Measurements from ENCODE around the gene ZNF280C.

The ZNF280C gene

DNA sequence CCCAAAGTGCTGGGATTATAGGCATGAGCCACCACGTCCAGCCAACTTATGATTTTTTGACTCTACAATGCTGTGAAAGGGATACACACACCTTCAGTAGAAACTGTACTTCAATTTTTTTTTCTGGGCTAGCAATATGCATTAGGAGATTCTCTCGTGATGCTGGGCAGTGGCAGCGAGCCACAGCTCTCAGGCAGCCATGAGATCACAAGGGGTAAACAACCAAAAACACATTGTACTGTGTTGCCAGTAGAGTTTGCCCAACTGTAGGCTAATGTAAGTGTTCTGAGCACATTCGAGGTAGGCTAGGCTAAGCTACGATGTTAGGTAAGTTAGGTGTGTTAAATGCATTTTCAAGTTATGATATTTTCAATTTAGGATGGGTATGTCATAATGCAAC is 71.2 kb downstream of the ZNF280C start:
- no peak overlapping the region for H3K4me3 ChIP-seq (ENCODE audit: low read length)
- TF ChIP-seq, protein P1, sequence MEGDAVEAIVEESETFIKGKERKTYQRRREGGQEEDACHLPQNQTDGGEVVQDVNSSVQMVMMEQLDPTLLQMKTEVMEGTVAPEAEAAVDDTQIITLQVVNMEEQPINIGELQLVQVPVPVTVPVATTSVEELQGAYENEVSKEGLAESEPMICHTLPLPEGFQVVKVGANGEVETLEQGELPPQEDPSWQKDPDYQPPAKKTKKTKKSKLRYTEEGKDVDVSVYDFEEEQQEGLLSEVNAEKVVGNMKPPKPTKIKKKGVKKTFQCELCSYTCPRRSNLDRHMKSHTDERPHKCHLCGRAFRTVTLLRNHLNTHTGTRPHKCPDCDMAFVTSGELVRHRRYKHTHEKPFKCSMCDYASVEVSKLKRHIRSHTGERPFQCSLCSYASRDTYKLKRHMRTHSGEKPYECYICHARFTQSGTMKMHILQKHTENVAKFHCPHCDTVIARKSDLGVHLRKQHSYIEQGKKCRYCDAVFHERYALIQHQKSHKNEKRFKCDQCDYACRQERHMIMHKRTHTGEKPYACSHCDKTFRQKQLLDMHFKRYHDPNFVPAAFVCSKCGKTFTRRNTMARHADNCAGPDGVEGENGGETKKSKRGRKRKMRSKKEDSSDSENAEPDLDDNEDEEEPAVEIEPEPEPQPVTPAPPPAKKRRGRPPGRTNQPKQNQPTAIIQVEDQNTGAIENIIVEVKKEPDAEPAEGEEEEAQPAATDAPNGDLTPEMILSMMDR (IDR thresholded peaks at IDR 0.05; ENCODE audit: insufficient read depth, low read depth, low read length, missing control alignments): no peak
- DNase-seq (ENCODE audit: low read depth): no peak

- TF ChIP-seq, protein P1 (IDR thresholded peaks at IDR 0.05; ENCODE audit: insufficient read depth, low read depth, low read length, missing control alignments): no peak
- no peak for DNase-seq (ENCODE audit: low read depth)
- no peak overlapping the region for H3K4me3 ChIP-seq (ENCODE audit: low read length)
Measured at GRCh38 chrX:130196466-130196865, 72.2 kb downstream of the ZNF280C start.

DNA sequence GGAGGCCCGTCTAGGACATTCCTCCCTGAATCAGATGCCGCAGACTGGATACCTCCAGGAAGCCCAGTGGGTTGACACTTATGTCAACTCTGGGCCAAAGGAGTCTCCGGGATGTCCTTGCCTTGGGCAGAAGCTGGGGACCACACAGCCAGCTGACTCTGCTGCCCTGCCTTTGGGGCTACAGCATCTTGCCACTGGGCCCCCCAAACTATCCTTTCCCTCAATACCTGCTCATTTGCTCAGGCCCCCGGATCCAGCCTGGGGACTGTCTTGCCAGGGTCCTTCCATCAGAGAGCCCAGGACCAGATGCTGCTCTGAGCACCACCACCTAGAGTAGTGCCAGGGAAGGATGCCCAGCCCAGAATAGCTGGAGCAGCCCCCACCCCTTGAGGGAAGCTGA is 77.9 kb downstream of the ZNF280C start:
- no peak overlapping the region for H3K4me3 ChIP-seq (ENCODE audit: low read length)
- TF ChIP-seq, protein P1 (IDR thresholded peaks at IDR 0.05; ENCODE audit: insufficient read depth, low read depth, low read length, missing control alignments): no peak

GRCh38 chrX:130186651-130187050 is 82.0 kb downstream of the ZNF280C start:
- H3K4me3 ChIP-seq (ENCODE audit: low read length): no peak overlapping the region
- TF ChIP-seq, protein P1 (IDR thresholded peaks at IDR 0.05; ENCODE audit: insufficient read depth, low read depth, low read length, missing control alignments): no peak
- no peak for DNase-seq (ENCODE audit: low read depth)

More for the DNA sequence above, 77.9 kb downstream of the ZNF280C start:
- no peak for DNase-seq (ENCODE audit: low read depth)

- H3K4me3 ChIP-seq (ENCODE audit: low read length): no peak overlapping the region
- TF ChIP-seq, protein P1 (IDR thresholded peaks at IDR 0.05; ENCODE audit: insufficient read depth, low read depth, low read length, missing control alignments): no peak
- DNase-seq (ENCODE audit: low read depth): peak; percentile 10
Measured at GRCh38 chrX:130184857-130185256, 83.8 kb downstream of the ZNF280C start.

- no peak for DNase-seq (ENCODE audit: low read depth)
- H3K4me3 ChIP-seq (ENCODE audit: low read length): no peak overlapping the region
- TF ChIP-seq, protein P1 (IDR thresholded peaks at IDR 0.05; ENCODE audit: insufficient read depth, low read depth, low read length, missing control alignments): no peak
Measured at GRCh38 chrX:130184168-130184567, 84.5 kb downstream of the ZNF280C start.

- no peak overlapping the region for H3K4me3 ChIP-seq (ENCODE audit: low read length)
- DNase-seq (ENCODE audit: low read depth): peak; percentile 11
- TF ChIP-seq, protein P1 (IDR thresholded peaks at IDR 0.05; ENCODE audit: insufficient read depth, low read depth, low read length, missing control alignments): no peak
Measured at GRCh38 chrX:130179579-130180215, 89.0 kb downstream of the ZNF280C start.
